DND-41 (cell line): ENCODE measurements around the gene SOX8.

Source experiments
- EZH2 ChIP-seq: IDR thresholded peaks from 3 replicates; pipeline ENCODE4 v1.6.1; 2012; ENCODE audit warnings: borderline replicate concordance, low read depth, mild to moderate bottlenecking, moderate library complexity, low read length, inconsistent platforms; ENCODE audit not compliant: severe bottlenecking
- TF ChIP-seq, protein P1 (sequence below): IDR thresholded peaks from 2 replicates; pipeline ENCODE4 v1.5.1; 2012; ENCODE audit warnings: borderline replicate concordance, low read length, moderate library complexity, mild to moderate bottlenecking; ENCODE audit not compliant: poor library complexity, severe bottlenecking; ENCODE audit errors: extremely low read depth

DNA sequence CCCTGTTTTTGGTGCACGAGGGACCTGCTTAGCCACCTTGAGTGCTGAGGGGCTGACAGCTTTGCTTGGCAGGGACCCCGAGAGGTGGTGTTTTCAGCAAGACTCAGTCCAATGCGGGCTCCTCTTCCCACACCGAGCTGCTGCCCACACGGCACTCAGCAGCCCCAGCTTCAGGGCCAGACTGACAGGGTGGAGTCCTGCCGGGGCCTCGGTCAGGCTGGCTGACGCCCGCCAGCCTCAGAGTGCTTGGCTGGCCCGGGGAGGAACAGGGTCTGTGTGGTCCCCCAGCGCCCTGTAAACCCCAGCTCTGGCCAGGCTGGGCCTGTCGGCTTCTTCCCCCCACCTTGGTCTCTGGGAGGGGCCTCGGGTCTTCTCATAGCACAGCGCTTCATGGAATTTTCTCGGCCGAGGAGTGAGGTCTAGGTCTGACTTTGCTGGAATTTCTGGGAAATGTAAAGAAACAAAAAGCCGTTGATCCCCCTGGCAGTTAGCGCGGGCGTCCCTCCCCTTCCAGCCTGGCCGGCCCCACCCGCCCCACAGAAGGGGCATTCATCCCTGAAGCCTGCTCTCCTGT lies 2.6 kb downstream of the SOX8 start:
- TF ChIP-seq, protein P1, sequence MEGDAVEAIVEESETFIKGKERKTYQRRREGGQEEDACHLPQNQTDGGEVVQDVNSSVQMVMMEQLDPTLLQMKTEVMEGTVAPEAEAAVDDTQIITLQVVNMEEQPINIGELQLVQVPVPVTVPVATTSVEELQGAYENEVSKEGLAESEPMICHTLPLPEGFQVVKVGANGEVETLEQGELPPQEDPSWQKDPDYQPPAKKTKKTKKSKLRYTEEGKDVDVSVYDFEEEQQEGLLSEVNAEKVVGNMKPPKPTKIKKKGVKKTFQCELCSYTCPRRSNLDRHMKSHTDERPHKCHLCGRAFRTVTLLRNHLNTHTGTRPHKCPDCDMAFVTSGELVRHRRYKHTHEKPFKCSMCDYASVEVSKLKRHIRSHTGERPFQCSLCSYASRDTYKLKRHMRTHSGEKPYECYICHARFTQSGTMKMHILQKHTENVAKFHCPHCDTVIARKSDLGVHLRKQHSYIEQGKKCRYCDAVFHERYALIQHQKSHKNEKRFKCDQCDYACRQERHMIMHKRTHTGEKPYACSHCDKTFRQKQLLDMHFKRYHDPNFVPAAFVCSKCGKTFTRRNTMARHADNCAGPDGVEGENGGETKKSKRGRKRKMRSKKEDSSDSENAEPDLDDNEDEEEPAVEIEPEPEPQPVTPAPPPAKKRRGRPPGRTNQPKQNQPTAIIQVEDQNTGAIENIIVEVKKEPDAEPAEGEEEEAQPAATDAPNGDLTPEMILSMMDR = no peak
- no peak for TF ChIP-seq EZH2
